ENCODE data around the gene SLC36A3.
A peak's percentile ranks its signal among the peaks of the same experiment; 100 is the strongest.

The SLC36A3 gene

GRCh38 chr5:151239237-151239861 lies 64.2 kb downstream of the SLC36A3 start:
- Histone ChIP-seq H3K27me3 (ENCODE audit: insufficient read depth, low read length) (no peaks in the 10 kb centered on the region), H3K9me2 (ENCODE audit: low read depth, low read length) (no peaks in the 10 kb centered on the region), H3K4me3 (ENCODE audit: low read depth, low read length, poor library complexity, severe bottlenecking) (peak overlapping the region; percentile 39), H3K36me3 (ENCODE audit: insufficient read depth, low read length) (peaks cover 5% of the 10 kb centered on the region; the same call in 1 of the 2 replicates), H2AFZ (ENCODE audit: low read length) (no peak overlapping the region), H3F3A (ENCODE audit: insufficient read depth, low read length) (no peaks in the 10 kb centered on the region), H3K4me2 (ENCODE audit: low read length) (peak overlapping the region; percentile 58), H3K9ac (ENCODE audit: low read length) (peak overlapping the region; percentile 58; the same call in 1 of the 2 replicates), H4K20me1 (ENCODE audit: insufficient read depth, low read length) (no peaks in the 10 kb centered on the region), H3K4me1 (ENCODE audit: insufficient read depth, low read length, severe bottlenecking) (peaks cover 63% of the 10 kb centered on the region), H3K9me3 (ENCODE audit: low read length) (no peaks in the 10 kb centered on the region), H3K79me2 (ENCODE audit: insufficient read depth, low read length) (no peaks in the 10 kb centered on the region), H3K27ac (ENCODE audit: low read depth, low read length, poor library complexity, severe bottlenecking) (peak overlapping the region; percentile 90)
- TF ChIP-seq CTCF (IDR thresholded peaks at IDR 0.05; ENCODE audit: low read length) (peak; percentile 96), EZH2 (IDR thresholded peaks at IDR 0.05; ENCODE audit: borderline replicate concordance, low read length) (no peak)

- Histone ChIP-seq H3K4me1 (ENCODE audit: insufficient read depth, low read length, severe bottlenecking) (peaks cover 71% of the 10 kb centered on the region), H4K20me1 (ENCODE audit: insufficient read depth, low read length) (no peaks in the 10 kb centered on the region), H3K27ac (ENCODE audit: low read depth, low read length, poor library complexity, severe bottlenecking) (peak overlapping the region; percentile 90), H2AFZ (ENCODE audit: low read length) (no peak overlapping the region), H3K9me2 (ENCODE audit: low read depth, low read length) (no peaks in the 10 kb centered on the region), H3K9ac (ENCODE audit: low read length) (peak overlapping the region; percentile 58), H3K36me3 (ENCODE audit: insufficient read depth, low read length) (peaks cover 5% of the 10 kb centered on the region; the same call in 1 of the 2 replicates), H3K79me2 (ENCODE audit: insufficient read depth, low read length) (no peaks in the 10 kb centered on the region), H3K4me2 (ENCODE audit: low read length) (peak overlapping the region; percentile 58), H3K4me3 (ENCODE audit: low read depth, low read length, poor library complexity, severe bottlenecking) (peak overlapping the region; percentile 39), H3K9me3 (ENCODE audit: low read length) (no peaks in the 10 kb centered on the region), H3F3A (ENCODE audit: insufficient read depth, low read length) (no peaks in the 10 kb centered on the region; the same call in 1 of the 2 replicates), H3K27me3 (ENCODE audit: insufficient read depth, low read length) (no peaks in the 10 kb centered on the region)
- TF ChIP-seq EZH2 (IDR thresholded peaks at IDR 0.05; ENCODE audit: borderline replicate concordance, low read length) = no peak
- TF ChIP-seq CTCF (IDR thresholded peaks at IDR 0.05; ENCODE audit: low read length) = peak; percentile 14; the same call in 1 of the 2 replicates
These were observed 65.2 kb downstream of the SLC36A3 start for GRCh38 chr5:151238303-151238741.

GRCh38 chr5:151237685-151238084 lies 65.9 kb downstream of the SLC36A3 start:
- Histone ChIP-seq H3K27ac (ENCODE audit: low read depth, low read length, poor library complexity, severe bottlenecking) (peak overlapping the region; percentile 90), H3K36me3 (ENCODE audit: insufficient read depth, low read length) (peaks cover 5% of the 10 kb centered on the region; the same call in 1 of the 2 replicates), H3K4me2 (ENCODE audit: low read length) (peak overlapping the region; percentile 58), H3K4me3 (ENCODE audit: low read depth, low read length, poor library complexity, severe bottlenecking) (peak overlapping the region; percentile 39), H3K79me2 (ENCODE audit: insufficient read depth, low read length) (no peaks in the 10 kb centered on the region), H3K27me3 (ENCODE audit: insufficient read depth, low read length) (no peaks in the 10 kb centered on the region), H3F3A (ENCODE audit: insufficient read depth, low read length) (no peaks in the 10 kb centered on the region; the same call in 1 of the 2 replicates), H3K9ac (ENCODE audit: low read length) (peak overlapping the region; percentile 58), H2AFZ (ENCODE audit: low read length) (no peak overlapping the region), H3K4me1 (ENCODE audit: insufficient read depth, low read length, severe bottlenecking) (peaks cover 73% of the 10 kb centered on the region), H3K9me3 (ENCODE audit: low read length) (no peaks in the 10 kb centered on the region), H3K9me2 (ENCODE audit: low read depth, low read length) (no peaks in the 10 kb centered on the region), H4K20me1 (ENCODE audit: insufficient read depth, low read length) (no peaks in the 10 kb centered on the region)
- TF ChIP-seq CTCF (IDR thresholded peaks at IDR 0.05; ENCODE audit: low read length) (no peak), EZH2 (IDR thresholded peaks at IDR 0.05; ENCODE audit: borderline replicate concordance, low read length) (no peak)
